Measurements from ENCODE around the gene PC.

GRCh38 chr11:67001332-67001731 lies 43.1 kb upstream of the PC start:
- TF ChIP-seq CTCF (IDR thresholded peaks at IDR 0.05; ENCODE audit: insufficient read depth, low read depth, low read length): no peak
- no peak for TF ChIP-seq EZH2 (IDR thresholded peaks at IDR 0.05; ENCODE audit: insufficient read depth, low read length)

Measured in astrocyte (in vitro differentiated cells and primary cell).